ENCODE data around the gene PTPN18. TPM values are rescaled to one million over a fixed set of nuclear protein-coding genes. Genes with fewer than 3 reads are reported as not detected.
A peak's percentile ranks its signal among the peaks of the same experiment; 100 is the strongest.

The PTPN18 gene
- total RNA-seq, 1 donor from 2014 or later, result 11.8 TPM

DNA sequence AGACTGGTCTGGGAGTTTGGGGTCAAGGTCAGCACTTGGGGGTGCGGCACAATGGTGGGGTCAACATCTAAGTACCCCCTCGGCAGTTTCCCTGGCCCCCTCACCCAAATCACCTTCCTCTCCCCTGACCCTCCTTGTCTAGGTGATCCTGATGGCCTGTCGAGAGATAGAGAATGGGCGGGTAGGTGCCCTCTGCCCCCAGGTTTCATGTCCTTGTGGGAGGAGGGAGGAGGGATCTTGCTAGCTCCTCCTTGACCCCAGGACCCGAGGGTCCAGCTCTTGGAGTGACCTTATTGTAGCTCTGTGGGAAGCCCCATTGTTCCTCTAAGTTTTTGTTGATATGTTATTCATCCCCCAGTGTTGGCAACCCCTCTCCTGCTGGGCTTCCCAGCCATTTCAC is 3.6 kb downstream of the PTPN18 start:
- DNase-seq (ENCODE audit: low spot score in 2 of 2), result no peak
- no peak for FAIRE-seq

- FAIRE-seq (no peak), DNase-seq (ENCODE audit: low spot score in 2 of 2) (no peak)
These were observed 7.6 kb downstream of the PTPN18 start for GRCh38 chr2:130363479-130363878.

- no peak for FAIRE-seq
- DNase-seq (ENCODE audit: low spot score in 2 of 2), result no peak
These were observed 9.2 kb downstream of the PTPN18 start for GRCh38 chr2:130365075-130365474.

GRCh38 chr2:130365963-130366362 is 10.1 kb downstream of the PTPN18 start:
- FAIRE-seq (no peak), DNase-seq (ENCODE audit: low spot score in 2 of 2) (no peak)

- FAIRE-seq, result no peak
- no peak for DNase-seq (ENCODE audit: low spot score in 2 of 2)
These were observed 10.9 kb downstream of the PTPN18 start for GRCh38 chr2:130366720-130367119.

DNA sequence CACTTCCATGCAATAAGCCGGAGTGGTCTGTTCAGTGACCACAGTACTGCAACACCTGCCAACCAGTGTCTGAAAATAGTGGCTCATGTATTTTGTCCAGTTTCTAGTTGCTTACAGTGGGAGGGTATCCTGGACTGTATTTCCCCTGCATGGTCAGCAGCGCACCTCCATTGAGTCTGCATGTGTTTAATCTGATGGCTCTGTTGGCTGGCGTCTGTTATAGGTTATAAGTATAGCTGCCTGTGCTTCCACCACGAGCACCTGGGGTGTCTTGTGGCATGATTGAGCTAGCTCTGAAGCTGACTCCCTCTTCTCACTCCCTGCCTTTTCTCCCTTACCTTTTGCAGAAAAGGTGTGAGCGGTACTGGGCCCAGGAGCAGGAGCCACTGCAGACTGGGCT is 12.9 kb downstream of the PTPN18 start:
- FAIRE-seq (no peak), DNase-seq (ENCODE audit: low spot score in 2 of 2) (no peak)

- DNase-seq (ENCODE audit: low spot score in 2 of 2), result no peak
- FAIRE-seq, result no peak
These were observed 13.6 kb downstream of the PTPN18 start for GRCh38 chr2:130369311-130369964.

DNA sequence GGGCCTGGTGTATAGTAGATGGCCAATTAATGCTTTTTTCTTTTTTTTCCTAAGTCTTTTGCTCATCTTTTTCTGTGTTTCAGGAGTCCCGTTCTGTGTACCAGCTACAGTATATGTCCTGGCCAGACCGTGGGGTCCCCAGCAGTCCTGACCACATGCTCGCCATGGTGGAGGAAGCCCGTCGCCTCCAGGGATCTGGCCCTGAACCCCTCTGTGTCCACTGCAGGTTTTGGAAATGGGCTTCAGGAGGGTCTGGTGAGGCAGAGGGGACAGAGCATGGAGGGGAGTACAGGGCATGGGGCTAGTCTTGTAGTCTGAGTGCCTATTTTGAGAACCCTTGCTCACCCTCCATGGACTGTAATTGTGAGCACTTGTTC is 14.1 kb downstream of the PTPN18 start:
- FAIRE-seq (no peak), DNase-seq (ENCODE audit: low spot score in 2 of 2) (no peak)

DNA sequence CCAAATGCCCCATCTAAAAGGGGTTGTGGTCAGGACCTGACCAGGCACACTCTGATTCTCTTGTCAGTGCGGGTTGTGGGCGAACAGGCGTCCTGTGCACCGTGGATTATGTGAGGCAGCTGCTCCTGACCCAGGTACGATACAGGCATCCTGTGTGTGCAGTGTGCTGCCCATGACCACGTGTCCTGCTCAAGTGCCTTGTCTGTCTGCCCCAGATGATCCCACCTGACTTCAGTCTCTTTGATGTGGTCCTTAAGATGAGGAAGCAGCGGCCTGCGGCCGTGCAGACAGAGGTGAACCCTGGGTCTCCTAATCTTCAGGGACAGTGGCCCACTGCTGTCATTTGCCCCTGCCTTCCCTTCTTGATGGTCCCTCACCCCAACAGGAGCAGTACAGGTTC is 14.6 kb downstream of the PTPN18 start:
- DNase-seq (ENCODE audit: low spot score in 2 of 2), result no peak
- no peak for FAIRE-seq

DNA sequence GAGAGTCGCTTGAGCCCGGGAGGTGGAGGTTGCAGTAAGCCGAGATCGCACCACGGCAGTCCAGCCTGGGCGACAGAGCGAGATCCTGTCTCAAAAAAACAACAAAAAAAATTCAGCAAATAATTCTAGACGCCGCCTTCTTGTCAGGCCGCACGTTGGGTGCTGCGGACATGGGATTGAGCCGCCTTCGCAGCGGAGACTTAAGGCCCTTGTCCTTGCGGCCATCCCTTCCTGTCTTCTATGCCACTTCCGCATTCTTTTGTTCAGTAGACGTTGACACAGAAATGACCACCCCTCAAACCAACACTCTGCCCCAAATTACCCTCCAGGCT is 15.8 kb downstream of the PTPN18 start:
- no peak for FAIRE-seq
- DNase-seq (ENCODE audit: low spot score in 2 of 2), result peak in 1 of 2 donors; percentile 46

GRCh38 chr2:130372055-130372832 is 16.4 kb downstream of the PTPN18 start:
- DNase-seq (ENCODE audit: low spot score in 2 of 2) (peak; percentile 83 to 88), FAIRE-seq (no peak)

GRCh38 chr2:130372833-130373807 is 17.3 kb downstream of the PTPN18 start:
- DNase-seq (ENCODE audit: low spot score in 2 of 2), result peak in 1 of 2 donors; percentile 37
- FAIRE-seq, result no peak

DNA sequence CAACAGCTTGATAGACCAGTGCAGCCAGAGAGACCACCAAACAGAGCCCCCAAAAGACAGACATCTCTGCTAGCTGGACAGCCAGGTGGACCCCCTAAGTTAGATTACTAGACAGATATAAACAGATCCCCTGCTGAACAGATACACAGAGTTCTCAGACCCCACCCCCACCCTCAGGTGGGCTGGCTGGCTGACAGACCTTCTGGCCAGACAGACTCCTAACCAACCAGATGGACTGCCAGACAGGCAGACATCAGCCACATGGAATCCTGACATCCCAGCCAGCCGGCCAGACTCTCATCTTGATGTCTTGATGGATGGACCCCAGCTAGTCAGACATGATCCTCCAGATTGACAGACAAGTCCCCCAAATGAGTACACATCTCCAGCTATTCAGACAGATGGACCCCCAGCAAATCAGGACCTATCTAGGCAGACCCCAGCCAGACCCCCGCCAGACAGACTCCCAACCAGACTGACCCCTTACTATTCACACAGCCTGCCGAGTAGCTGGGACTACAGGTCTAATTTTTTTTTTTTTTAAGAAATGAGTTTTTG is 18.0 kb downstream of the PTPN18 start:
- FAIRE-seq, result no peak
- DNase-seq (ENCODE audit: low spot score in 2 of 2), result no peak

DNA sequence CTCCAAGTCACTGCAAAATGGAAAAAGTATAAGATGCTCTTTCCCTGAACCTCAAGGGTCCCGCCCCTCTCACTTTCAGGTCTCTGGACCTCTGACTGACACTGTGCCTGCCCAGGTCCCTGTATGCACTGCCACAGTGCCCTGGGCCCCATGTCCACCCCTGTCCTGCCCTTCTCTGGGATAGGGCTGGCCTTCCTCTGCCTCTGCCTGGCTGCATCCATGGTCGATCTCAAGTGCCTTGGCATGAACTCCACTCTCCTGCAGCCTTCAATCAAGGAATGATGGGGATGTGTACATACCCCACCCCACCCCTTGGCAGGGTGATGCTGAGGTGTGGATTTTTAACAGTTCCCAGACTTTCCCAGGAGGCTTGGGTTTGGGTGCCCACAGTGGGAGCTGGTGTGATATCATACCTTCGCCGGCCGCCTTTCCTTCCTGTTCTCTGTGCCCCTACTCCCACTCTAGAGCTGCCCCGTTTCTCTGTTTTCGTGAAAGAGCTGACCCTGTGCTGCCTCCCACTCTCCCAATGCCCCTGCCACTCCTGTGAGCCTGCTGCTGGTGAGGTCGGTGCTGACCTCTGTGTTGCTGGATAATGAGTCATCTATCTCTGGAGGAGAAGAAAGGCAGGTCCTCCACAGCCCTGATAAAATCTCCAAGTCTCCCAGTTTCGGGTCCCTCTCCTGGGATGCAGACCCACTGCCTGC is 18.9 kb downstream of the PTPN18 start:
- FAIRE-seq (no peak), DNase-seq (ENCODE audit: low spot score in 2 of 2) (no peak)

- FAIRE-seq (no peak), DNase-seq (ENCODE audit: low spot score in 2 of 2) (no peak)
These were observed 19.7 kb downstream of the PTPN18 start for GRCh38 chr2:130375291-130376266.

DNA sequence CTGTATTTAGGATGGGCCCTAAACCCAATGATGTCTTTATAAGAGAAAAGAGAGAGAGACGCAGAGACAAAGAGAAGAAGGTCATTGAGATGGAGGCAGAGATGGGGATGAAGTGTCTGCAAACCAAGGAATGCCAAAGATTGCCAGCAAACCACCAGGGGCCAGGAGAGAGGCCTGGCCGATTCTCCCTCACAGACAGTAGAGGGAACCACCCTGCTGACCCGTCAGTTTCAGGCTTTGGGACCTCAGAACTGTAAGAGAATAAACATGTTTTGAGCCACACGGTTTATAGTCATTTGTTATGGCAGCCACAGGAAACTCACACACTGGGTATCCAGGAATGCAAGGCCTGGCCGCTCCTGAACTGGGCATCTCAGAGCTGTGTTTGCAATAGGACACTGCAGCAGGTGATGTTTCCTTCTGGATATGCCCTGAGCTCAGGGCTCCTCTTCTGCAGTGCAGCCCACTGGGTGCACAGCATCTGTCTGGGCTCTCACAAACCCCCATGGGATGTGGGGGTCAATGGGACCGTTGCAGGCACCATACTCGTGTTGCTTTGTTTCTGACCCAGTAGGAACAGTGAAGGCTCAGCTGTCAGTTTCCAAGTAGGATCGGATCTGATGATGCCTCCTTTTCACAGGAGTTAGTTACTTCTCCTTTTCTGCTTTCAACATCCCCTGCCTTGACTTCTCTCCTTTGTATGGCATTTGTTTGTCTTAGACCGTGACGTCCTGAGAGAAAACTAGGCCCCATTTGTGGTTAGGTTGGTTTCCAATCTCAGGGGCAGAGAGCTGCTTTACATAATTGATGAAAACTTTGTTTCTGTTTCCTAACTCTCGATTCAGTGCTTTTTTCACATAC is 20.8 kb downstream of the PTPN18 start:
- no peak for FAIRE-seq

GRCh38 chr2:130377491-130377890 is 21.6 kb downstream of the PTPN18 start:
- no peak for DNase-seq (ENCODE audit: low spot score in 2 of 2)
- FAIRE-seq, result no peak

More for the DNA sequence above, 20.8 kb downstream of the PTPN18 start:
- DNase-seq (ENCODE audit: low spot score in 2 of 2), result no peak

Measured in frontal cortex (tissue), 4 donors.